Bone marrow (tissue), 2 donors: ENCODE measurements around the gene ZDHHC16.
A peak's percentile ranks its signal among the peaks of the same experiment; 100 is the strongest.

Source experiments
- DNase-seq, 2 donors: peaks; one replicate each; lab custom pipeline; 2025; lab: John Stamatoyannopoulos, UW

Gene ZDHHC16

DNA sequence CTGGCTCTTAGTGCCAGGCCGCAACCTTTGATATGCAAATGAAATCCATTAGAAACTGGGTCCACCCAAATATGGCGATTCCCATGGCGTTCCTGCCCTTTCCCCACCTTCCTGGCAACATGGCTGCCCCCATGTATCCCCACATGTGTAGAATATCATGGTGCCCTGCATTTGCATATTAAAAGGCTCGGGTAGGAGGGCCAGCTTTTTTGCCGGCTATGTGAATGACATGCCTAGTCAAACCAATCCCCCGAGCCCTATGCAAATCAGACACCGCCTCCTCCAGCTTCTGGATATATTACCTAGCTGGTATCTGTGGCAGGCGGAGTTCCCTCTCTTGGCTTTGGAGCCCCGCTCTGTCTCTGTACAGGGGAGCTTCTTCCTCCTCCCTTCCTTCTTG lies 34.0 kb downstream of the ZDHHC16 start:
- no peak for DNase-seq

- no peak for DNase-seq
Observed at GRCh38 chr10:97481071-97481470, 35.1 kb downstream of the ZDHHC16 start.

GRCh38 chr10:97482381-97482780 lies 36.4 kb downstream of the ZDHHC16 start:
- DNase-seq, result no peak

DNA sequence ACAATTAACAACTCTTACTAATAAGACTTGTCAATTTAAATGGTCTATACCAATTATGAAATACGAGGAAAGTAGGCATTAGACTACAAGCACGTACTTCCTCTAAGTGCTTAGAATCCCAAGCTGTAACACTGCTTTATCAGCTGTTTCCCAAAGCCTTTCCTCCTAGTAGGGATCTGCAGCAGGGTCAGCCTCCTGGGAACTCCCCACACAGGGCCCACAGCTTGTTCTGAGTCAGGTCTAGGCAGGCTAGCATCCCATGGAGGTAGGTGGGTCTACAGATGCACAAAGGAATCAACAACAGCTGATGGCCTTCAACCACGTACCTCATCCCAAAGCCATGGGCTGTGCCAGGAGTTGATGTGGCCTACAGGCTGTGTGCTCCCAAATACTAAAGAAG lies 37.5 kb downstream of the ZDHHC16 start:
- no peak for DNase-seq

- DNase-seq, result no peak
Observed at GRCh38 chr10:97483921-97484320, 37.9 kb downstream of the ZDHHC16 start.

GRCh38 chr10:97485647-97486281 lies 39.8 kb downstream of the ZDHHC16 start:
- no peak for DNase-seq

DNA sequence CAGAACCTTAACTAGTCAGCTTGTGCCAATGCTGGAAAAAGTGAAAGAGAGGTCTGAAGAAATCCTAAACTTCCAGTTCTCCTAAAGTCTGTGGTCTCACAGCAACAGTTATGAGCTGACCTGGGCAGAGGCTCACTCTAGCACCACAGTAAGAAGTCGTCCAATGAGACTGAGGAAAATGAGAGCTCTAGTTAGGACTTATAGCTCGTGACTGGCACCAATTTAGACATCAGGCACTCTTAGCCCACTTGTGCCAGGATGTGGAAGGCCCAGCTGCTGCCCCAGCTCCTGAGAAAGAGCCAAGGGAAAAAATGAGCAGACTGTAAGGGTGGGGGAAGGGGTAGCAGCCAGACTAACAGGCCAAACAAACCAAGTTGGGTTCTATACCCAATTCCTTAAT lies 44.6 kb downstream of the ZDHHC16 start:
- no peak for DNase-seq

DNA sequence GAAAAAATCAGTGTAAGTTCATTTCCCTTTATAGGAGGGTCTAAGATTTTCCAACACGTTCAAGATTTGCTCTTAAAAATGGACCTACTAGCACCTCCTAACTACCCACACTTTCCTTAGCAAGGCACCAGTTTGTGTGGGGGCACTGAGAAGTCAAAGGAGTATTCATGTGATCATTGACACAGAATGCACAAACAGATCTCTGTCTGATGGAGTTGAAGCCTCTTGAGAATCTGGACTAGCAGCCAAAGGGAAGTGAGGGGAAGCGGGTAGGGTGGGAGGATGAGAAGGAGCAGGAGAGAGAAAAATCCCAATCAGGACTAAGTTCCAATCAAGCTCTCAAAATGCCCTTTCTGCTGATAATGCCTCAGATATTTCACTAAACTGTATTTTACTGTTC lies 48.2 kb downstream of the ZDHHC16 start:
- DNase-seq, result no peak

DNA sequence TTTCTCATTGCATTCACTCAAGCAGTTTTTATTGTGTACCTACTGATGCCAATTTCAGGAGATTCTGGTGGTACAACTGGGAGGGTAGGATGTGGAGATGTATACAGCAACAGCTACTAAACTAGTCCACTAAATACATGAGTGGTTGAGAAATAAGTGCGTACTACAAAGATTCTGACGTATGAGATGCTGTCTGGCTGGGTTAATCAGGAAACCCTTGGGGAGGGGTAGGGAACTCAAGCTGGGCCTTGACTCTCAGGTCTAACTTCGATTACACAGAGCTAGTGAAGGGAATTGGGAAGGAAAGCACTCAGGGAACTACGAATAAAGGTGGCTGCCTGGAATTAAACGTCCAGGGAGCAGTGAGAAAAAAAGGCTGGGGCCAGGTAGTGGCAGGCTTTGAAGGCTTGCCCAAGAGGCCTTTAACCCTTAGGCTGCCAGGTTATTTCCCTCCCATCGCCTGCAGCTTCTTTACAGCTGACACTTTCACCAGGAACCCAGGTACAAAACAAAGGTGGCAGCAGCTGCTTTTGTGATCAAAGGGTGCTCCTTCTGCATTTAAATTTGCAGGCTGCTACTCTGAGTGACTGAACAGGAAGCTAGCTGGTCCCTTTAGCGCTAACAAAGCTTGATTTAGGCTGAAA lies 49.0 kb downstream of the ZDHHC16 start:
- no peak for DNase-seq

- DNase-seq, result peak; percentile 26 to 30
Observed at GRCh38 chr10:97497572-97498075, 51.6 kb downstream of the ZDHHC16 start.

- peak; percentile 92 to 97 for DNase-seq
Observed at GRCh38 chr10:97498076-97498840, 52.3 kb downstream of the ZDHHC16 start, which contains the start of gene MMS19. MMS19 (minus strand) TSS chr10:97498422; CDS start chr10:97498384, 38 bp downstream.

GRCh38 chr10:97498841-97499560 lies 53.0 kb downstream of the ZDHHC16 start, which contains the start of gene UBTD1:
UBTD1 (plus strand) TSS chr10:97498924; CDS start chr10:97499204, 280 bp downstream.
- peak in 1 of 2 donors; percentile 58 for DNase-seq

DNA sequence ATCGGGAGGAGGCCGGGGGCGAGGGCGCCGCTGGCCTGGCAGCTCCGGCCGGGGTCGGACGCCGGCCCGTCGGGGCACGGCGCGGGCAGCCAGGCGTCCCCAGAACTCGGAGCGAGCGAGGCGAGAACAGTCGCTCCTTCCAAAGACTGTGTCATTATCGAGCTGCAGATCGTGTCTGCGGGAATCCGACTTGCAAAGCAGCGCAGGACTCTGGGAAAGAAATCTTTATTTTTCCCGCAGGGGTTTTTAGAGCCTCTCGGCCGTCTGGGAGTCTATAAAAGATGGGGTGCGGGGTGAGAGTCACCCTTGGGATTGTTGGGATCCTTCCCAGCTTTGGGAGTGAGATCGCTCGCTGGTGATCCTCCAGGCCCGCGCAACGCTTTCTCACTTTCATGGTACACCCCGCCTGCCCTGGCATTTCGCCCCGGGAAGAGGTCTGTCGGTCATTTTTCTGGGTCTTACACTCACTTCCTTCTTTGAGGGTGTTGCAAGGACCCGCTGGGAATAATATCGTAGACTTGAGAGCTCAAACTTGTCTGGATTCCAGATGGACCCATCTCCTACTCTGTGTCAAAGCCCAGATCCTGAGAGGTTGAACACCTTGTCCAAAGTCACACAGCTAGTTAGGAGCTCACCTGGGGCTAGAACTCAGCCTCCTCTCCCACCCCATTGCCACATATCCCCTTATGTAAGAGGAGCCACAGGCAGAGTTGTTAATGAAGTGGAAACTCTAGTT lies 53.8 kb downstream of the ZDHHC16 start:
- DNase-seq, result no peak

DNA sequence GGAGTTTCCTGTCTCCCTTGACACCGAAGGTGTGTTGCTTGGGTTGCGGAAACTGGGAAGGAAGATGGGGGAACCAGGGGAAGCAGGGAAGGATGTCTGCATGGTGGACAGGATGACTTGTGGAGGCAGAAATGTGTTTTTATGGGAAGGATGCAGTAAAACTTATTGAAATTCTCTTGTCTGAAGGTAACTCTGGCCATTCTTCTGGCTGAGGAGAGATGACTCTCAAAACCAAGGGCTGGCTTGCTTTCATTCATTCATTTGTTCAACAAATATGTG lies 54.3 kb downstream of the ZDHHC16 start:
- DNase-seq, result no peak

DNA sequence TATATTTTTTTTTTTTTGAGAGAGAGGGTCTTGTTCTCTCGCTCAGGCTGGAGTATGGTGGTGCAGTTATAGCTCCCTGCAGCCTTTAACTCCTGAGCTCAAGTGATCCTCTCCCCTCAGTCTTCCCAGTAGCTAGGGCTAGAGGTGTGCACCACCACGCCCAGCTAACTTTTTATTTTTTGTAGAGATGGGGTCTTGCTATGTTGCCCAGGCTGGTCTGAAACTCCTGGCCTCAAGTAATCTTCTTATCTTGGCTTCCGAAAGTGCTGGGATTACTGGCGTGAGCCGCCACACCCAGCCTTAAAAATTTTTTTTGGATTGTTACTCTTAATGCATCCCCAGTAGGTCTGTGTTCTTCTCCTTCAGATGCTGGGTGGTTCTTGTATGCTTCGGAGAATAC lies 56.9 kb downstream of the ZDHHC16 start:
- no peak for DNase-seq

DNA sequence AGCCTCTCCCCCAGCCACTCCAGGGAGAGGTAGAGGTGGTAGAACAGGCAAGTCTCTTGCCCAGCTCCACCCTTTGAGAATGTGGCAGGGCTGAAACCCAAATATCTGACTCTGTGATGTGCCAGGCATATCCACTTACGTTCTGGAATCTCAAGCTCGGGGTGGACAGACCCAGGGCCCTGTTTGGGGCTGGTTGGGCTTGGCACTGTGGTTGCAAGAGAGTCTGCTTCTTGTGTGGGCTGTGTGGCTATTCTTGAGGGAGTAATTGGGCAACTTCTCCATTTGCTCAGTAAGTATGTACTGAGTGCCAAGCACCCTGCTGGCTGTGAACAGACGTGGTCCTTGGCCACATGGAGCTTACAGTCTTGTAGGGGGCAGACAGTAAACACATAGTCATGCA lies 57.4 kb downstream of the ZDHHC16 start:
- DNase-seq, result no peak

- no peak for DNase-seq
Observed at GRCh38 chr10:97505152-97505551, 59.2 kb downstream of the ZDHHC16 start.

- DNase-seq, result no peak
Observed at GRCh38 chr10:97506199-97506991, 60.4 kb downstream of the ZDHHC16 start.
